ENCODE results near the gene CTIF.

CTIF gene

DNA sequence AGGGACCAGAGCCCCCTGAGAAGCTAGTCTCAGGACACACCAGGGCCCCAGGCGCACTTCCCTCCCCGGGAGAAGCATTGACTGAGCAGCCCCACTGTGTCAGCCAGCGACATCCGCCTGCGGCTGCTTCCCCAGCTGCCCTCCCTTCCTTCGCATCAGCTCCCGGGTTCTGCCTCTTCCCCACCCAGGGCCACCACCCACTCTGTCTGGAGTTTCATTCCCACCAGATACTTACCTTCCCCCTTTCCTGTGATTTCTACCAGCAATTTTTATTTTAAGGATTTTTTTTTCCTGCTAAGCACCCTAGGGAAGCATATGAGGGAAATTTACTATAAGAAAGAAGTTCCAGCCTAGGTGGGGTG is 312.7 kb downstream of the CTIF start:
- TF ChIP-seq, protein P1, sequence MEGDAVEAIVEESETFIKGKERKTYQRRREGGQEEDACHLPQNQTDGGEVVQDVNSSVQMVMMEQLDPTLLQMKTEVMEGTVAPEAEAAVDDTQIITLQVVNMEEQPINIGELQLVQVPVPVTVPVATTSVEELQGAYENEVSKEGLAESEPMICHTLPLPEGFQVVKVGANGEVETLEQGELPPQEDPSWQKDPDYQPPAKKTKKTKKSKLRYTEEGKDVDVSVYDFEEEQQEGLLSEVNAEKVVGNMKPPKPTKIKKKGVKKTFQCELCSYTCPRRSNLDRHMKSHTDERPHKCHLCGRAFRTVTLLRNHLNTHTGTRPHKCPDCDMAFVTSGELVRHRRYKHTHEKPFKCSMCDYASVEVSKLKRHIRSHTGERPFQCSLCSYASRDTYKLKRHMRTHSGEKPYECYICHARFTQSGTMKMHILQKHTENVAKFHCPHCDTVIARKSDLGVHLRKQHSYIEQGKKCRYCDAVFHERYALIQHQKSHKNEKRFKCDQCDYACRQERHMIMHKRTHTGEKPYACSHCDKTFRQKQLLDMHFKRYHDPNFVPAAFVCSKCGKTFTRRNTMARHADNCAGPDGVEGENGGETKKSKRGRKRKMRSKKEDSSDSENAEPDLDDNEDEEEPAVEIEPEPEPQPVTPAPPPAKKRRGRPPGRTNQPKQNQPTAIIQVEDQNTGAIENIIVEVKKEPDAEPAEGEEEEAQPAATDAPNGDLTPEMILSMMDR (IDR thresholded peaks at IDR 0.05): no peak

DNA sequence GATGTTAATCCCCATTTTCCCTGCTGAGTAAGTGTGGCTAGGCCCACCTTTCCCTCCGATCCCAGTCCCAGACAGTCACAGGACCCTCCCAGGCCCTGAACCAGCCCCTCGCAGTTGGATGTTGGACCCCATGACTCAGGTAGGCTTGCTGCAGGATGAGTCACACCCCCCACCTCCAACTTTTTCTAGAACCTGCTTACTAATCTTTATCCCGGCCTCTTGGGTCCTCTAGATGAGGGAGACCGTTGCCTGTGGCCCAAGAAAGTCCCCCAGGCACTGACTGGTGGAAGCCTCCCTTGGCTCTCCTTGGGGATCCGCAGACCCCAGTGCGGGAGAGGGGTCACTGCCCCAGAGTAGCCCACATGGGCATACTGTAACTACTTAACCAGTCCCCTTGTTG is 313.5 kb downstream of the CTIF start:
- TF ChIP-seq, protein P1 (IDR thresholded peaks at IDR 0.05): no peak

DNA sequence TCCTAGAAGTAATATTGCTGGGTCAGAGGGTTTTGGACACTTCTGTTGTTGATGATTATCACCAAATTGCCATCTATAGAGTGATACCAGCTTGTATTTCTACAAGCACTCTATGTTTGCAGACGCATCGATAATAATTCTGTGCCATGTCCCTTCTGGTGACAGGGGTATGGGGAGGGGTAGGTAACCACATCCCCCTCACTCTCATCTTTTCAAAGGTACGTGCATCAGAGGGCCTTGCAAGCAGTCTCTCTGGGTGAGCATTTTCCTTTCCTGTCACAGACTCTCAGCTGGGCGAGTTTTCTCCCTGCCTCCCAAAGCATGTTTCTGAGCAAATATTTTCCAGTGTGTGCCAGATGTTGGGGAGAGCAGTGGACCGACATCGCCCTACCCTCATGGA is 314.0 kb downstream of the CTIF start:
- TF ChIP-seq, protein P1 (IDR thresholded peaks at IDR 0.05): no peak

DNA sequence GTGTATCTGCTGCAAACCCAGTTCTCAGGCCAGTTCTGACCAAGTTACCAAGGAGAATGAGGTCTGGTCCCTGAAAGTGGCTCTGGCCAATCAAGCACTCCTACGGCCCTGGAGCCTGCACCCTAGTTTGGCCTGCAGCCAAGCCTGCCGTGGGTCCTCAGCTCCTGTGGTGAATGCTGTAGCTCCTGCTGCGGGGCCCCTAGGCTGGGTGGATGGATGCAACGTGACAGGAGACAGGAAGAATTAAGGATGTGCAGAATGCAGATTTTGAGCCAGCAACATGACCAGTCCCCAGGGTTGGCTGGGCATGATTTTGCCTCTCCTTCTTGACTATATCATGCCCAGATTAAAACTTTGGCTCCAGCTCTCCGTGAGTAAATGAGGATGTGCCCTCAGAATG is 314.8 kb downstream of the CTIF start:
- TF ChIP-seq, protein P1 (IDR thresholded peaks at IDR 0.05): no peak

DNA sequence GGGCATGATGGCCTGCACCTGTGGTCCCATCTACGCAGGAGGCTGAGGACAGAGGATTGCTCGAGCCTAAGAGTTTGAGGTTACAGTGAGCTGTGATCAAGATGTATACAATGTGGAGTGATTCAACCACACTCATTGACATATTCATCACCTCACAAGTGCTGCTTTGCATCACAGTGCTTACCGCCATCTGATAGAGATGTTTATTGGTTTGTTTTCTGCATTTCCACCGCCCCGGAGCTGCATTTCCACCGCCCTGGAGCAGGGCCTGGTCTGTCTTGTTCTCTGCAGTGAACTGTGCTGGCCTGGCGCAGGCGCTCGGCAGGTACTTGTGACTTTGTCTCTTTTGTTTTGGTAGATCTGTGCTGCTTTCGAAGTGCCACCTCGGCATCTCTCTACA is 315.9 kb downstream of the CTIF start:
- TF ChIP-seq, protein P1 (IDR thresholded peaks at IDR 0.05): no peak

DNA sequence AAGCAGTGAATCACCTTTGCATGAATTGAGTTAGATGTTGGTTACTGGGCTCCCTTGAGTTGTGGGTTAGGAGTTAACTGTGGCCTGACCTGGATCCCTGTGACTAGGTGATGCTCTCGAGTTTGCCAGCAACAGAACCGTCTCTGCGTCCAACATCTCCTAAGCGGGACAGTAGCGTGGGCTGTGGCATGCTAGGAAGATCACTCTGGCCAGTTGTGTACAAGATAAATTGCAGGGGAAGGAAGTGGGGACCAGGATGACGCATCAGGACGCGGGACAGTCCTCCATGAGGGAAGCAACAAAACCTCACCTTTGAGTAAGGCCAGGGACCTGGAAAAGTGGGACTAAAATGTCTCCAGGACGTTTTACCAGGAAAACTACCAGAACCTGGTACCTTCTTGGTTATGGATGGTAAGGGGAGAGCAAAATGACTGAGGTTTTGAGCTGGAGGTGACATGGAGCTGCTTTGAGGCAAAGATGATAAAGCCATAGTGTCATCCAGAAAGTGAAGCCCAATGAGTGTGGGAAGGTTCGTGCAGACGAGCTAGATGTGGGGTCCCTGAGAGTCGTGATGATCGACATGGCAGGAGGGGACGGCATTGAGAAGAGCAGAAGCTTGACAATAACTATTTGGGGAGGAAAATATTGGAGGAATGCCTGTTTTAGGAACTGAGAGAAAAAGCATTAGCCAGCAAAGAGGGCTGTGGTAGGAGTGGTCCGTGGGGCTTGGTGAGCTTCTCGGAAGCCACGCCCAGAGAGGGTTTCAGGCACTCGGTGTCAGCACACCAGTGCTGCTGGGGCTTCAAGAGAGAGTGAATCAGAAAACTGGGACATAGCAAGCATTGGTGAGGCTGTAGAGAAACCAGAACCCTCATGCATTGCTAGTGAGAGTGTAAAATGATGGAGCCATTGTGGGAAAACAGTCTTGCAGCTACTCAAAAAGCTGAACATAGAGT is 316.9 kb downstream of the CTIF start:
- TF ChIP-seq, protein P1 (IDR thresholded peaks at IDR 0.05): no peak

DNA sequence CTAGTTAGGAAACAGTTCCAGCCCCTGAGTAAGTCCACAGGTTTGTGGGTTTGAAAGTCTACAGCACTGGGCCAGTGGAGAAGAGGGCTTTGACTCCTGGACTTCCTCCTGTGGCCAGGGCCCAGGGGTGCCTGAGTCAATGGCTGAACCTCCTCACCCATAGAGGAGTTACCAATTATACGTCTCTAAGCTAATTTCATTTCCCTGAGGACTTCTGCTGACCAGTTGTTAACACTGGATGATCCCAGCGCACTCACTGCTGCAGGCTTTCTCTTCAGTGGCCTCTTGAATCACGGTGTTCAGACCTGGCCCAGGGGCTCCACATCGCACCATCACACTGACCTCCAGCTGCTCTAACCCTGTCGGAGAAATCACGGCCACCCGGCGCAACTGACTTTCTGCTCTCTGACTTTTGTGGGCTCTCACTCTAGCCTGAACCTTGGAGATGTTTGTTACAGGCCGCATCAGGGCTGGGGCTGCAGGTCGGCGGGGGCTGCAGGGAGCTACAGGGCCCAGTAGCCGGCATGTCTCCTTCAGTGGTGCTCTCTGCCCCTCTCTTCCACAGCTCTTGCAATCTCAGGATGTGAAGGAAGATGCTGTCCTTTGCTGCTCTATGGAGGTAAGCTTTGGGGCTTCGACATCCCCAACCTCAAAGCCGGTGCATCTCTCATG is 318.3 kb downstream of the CTIF start:
- TF ChIP-seq, protein P1 (IDR thresholded peaks at IDR 0.05): no peak

All from LNCAP (cell line).